Measurements from ENCODE around the gene TLCD3B.

DNA sequence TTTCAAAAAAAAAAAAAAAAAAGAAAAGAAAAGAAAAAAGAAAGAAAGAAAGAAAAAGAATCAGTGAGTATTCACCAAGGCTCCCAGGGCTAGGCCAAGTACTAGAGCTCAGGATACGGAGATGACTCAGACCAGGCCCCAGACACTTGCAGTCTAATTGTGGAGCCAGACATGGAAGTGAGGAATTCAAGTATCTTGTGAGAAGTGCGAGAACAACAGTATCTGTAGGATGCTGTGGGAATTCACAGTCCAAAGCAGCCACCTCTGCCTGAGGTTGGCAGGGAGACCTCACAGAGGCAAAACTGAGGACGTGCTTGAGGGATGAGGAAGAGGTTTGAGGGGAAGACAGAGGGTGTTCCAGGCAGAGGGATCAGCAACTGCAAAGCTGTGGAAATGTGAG, 20.4 kb upstream of the TLCD3B start:
- TF ChIP-seq, protein P1, sequence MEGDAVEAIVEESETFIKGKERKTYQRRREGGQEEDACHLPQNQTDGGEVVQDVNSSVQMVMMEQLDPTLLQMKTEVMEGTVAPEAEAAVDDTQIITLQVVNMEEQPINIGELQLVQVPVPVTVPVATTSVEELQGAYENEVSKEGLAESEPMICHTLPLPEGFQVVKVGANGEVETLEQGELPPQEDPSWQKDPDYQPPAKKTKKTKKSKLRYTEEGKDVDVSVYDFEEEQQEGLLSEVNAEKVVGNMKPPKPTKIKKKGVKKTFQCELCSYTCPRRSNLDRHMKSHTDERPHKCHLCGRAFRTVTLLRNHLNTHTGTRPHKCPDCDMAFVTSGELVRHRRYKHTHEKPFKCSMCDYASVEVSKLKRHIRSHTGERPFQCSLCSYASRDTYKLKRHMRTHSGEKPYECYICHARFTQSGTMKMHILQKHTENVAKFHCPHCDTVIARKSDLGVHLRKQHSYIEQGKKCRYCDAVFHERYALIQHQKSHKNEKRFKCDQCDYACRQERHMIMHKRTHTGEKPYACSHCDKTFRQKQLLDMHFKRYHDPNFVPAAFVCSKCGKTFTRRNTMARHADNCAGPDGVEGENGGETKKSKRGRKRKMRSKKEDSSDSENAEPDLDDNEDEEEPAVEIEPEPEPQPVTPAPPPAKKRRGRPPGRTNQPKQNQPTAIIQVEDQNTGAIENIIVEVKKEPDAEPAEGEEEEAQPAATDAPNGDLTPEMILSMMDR (IDR thresholded peaks at IDR 0.05; ENCODE audit: insufficient read depth, low read depth, low read length): no peak
- TF ChIP-seq EZH2 (IDR thresholded peaks at IDR 0.05; ENCODE audit: insufficient read depth, low read length): no peak
